K562 (cell line): Measurements from ENCODE around the gene DENND1A.

Experiments used
- CREBBP ChIP-seq: IDR thresholded peaks from one replicate; pipeline ENCODE4 v1.6.1; 2012; ENCODE audit warnings: low read depth, mild to moderate bottlenecking, control low read depth, inconsistent platforms, low read length
- GTF2F1 ChIP-seq: IDR thresholded peaks from 2 replicates; pipeline ENCODE4 v1.6.1; 2011; ENCODE audit warnings: low read depth, low read length, improper control_type of control experiment
- HDAC8 ChIP-seq: fragments of 450-650 bp; IDR thresholded peaks from 2 replicates; pipeline ENCODE4 v1.6.1; 2016; ENCODE audit warnings: mild to moderate bottlenecking, missing genetic modification characterization, moderate library complexity, missing compliant biosample characterization
- IRF2 ChIP-seq: sonication (generic); formaldehyde crosslinking; IDR thresholded peaks from 2 replicates; pipeline ENCODE4 v1.8.1; 2022; ENCODE audit warnings: mild to moderate bottlenecking, missing genetic modification reagents
- MCM7 ChIP-seq, 2 experiments: fragments of 450-650 bp; IDR thresholded peaks; 2 replicates each; pipeline ENCODE4 v1.6.1; 2016 to 2018
- MEF2D ChIP-seq: conservative IDR thresholded peaks from 2 replicates; pipeline ENCODE4 v1.6.1; 2016; ENCODE audit warnings: low read depth, missing genetic modification characterization, missing compliant biosample characterization
- NONO ChIP-seq, 2 experiments: fragments of 200-400 bp in 1 of 2; fragments of 450-650 bp in 1 of 2; formaldehyde crosslinking in 1 of 2; IDR thresholded peaks; 2 replicates each; pipeline ENCODE4 v1.6.1; 2017; ENCODE audit warnings: low read depth in 2 of 2, mild to moderate bottlenecking in 2 of 2, moderate library complexity in 2 of 2, low read length in 1 of 2
- NR1H2 ChIP-seq: sonication (generic); formaldehyde crosslinking; IDR thresholded peaks from 2 replicates; pipeline ENCODE4 v1.4.0; 2020; ENCODE audit warnings: mild to moderate bottlenecking, missing genetic modification reagents
- TAF7 ChIP-seq: fragments of 450-650 bp; IDR thresholded peaks from 2 replicates; pipeline ENCODE4 v1.6.1; 2016; ENCODE audit warnings: missing genetic modification characterization, missing compliant biosample characterization
- TBP ChIP-seq: optimal IDR thresholded peaks from 2 replicates; pipeline ENCODE3; 2011; ENCODE audit warnings: low read depth, low read length, improper control_type of control experiment
- TCF7 ChIP-seq: sonication (generic); IDR thresholded peaks from 2 replicates; pipeline ENCODE4 v1.6.1; 2016; ENCODE audit warnings: antibody characterized with exemption, borderline replicate concordance
- TF ChIP-seq, protein P1 (sequence below): sonication (generic); formaldehyde crosslinking; IDR thresholded peaks from 2 replicates; pipeline ENCODE4 v1.8.0; 2022; ENCODE audit warnings: missing genetic modification reagents, mild to moderate bottlenecking, borderline replicate concordance
- TF ChIP-seq, protein P2 (sequence below): sonication (generic); formaldehyde crosslinking; IDR thresholded peaks from 2 replicates; pipeline ENCODE4 v1.9.0; 2022; ENCODE audit warnings: mild to moderate bottlenecking, missing genetic modification reagents

DNA sequence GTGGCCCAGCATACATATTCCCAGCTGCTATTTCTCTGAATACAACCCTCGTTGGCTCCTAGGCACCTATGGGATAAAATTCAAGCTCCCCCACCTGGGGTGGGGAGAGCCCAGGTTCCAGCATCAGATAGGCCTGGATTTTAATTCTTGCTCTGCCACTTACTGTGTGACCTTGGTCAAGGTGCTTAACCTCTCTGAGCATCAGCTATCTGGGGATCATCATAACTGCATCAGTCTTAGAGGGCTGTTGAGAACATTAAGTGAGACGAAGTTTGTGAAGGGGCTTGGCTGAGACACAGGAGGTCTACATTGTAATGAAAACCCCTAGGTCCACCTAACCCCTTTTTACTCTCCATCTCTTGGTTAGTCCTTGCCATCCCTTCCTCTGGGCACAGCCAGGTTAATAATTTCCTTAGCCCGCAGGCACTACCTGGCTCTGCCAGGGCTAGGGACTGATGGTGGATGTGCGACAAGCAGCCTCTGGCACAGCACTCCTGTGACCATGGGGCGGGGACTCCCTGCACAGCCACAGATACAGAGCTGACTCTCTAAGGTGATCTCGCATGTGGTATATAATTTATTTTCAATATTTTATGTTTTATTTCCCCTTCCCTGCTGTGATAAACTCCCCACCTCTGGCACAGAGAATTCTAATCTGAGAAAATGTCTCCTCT is 505.2 kb downstream of the DENND1A start:
- TF ChIP-seq, protein P1, sequence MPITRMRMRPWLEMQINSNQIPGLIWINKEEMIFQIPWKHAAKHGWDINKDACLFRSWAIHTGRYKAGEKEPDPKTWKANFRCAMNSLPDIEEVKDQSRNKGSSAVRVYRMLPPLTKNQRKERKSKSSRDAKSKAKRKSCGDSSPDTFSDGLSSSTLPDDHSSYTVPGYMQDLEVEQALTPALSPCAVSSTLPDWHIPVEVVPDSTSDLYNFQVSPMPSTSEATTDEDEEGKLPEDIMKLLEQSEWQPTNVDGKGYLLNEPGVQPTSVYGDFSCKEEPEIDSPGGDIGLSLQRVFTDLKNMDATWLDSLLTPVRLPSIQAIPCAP, result no peak
- TF ChIP-seq NONO (IDR thresholded peaks at IDR 0.05; ENCODE audit: low read depth in 2 of 2, low read length in 1 of 2) (no peak), GTF2F1 (no peak), MEF2D (tag) (no peak), IRF2 (CRISPR knock-in tag) (no peak), TCF7 (no peak), NR1H2 (CRISPR knock-in tag) (no peak), TBP (no peak), MCM7 (IDR thresholded peaks at IDR 0.05) (no peak), TAF7 (tag) (no peak), HDAC8 (tag) (no peak), CREBBP (no peak)
- TF ChIP-seq, protein P2, sequence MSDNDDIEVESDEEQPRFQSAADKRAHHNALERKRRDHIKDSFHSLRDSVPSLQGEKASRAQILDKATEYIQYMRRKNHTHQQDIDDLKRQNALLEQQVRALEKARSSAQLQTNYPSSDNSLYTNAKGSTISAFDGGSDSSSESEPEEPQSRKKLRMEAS, result no peak
